WTC11 (cell line): Measurements from ENCODE around the gene C6. TPM values are rescaled to one million over a fixed set of nuclear protein-coding genes. Genes with fewer than 3 reads are reported as not detected.

Source experiments
- ATAC-seq: fragments of 200-7000 bp; cut with Tn5 transposase; 2 replicates; pipeline ENCODE4 v1.10.0; 2021; ENCODE audit warnings: mild to moderate bottlenecking, moderate library complexity
- CTCF ChIA-PET: fragments of 300-600 bp; sonication (Branson Sonifier 250); formaldehyde crosslinking; loops from one replicate; lab custom pipeline; 2021; ENCODE audit warnings: antibody characterized with exemption; lab: Charles Lee
- POLR2A ChIA-PET: fragments of 350-600 bp; sonication (Branson Sonifier 250); formaldehyde crosslinking; loops from one replicate; lab custom pipeline; 2021; ENCODE audit warnings: antibody characterized with exemption; lab: Charles Lee
- DNase-seq: peaks from one replicate; pipeline ENCODE4 v3.0.0; 2021; ENCODE audit warnings: low spot score
- H3K27ac Mint-ChIP-seq: 2 replicates; pipeline ENCODE4 v1.8.0; 2021; ENCODE audit warnings: mixed read lengths
- H3K27me3 Mint-ChIP-seq: 2 replicates; pipeline ENCODE4 v1.8.0; 2021; ENCODE audit warnings: low read depth, mild to moderate bottlenecking, moderate library complexity, mixed read lengths
- H3K36me3 Mint-ChIP-seq: 2 replicates; pipeline ENCODE4 v1.8.0; 2021; ENCODE audit warnings: mixed read lengths
- H3K4me1 Mint-ChIP-seq: 2 replicates; pipeline ENCODE4 v1.8.0; 2022; ENCODE audit warnings: mixed read lengths
- H3K4me3 Mint-ChIP-seq: 2 replicates; pipeline ENCODE4 v1.8.0; 2021; ENCODE audit warnings: mild to moderate bottlenecking, moderate library complexity, mixed read lengths
- H3K9me3 Mint-ChIP-seq: 2 replicates; pipeline ENCODE4 v1.8.0; 2021; ENCODE audit warnings: mixed read lengths
- CBFB ChIP-seq: sonication (generic); formaldehyde crosslinking; IDR thresholded peaks from 2 replicates; pipeline ENCODE4 v1.8.1; 2022; ENCODE audit warnings: mild to moderate bottlenecking, low read depth, missing genetic modification reagents
- CREM ChIP-seq: sonication (generic); formaldehyde crosslinking; IDR thresholded peaks from 2 replicates; pipeline ENCODE4 v1.8.1; 2022; ENCODE audit warnings: mild to moderate bottlenecking, missing genetic modification reagents, moderate library complexity
- ETV6 ChIP-seq: sonication (generic); formaldehyde crosslinking; IDR thresholded peaks from 2 replicates; pipeline ENCODE4 v1.8.1; 2022; ENCODE audit warnings: mild to moderate bottlenecking, missing genetic modification reagents
- FOXP1 ChIP-seq: sonication (generic); formaldehyde crosslinking; IDR thresholded peaks from 2 replicates; pipeline ENCODE4 v1.8.0; 2022; ENCODE audit warnings: missing genetic modification reagents, mild to moderate bottlenecking, moderate library complexity, borderline replicate concordance
- GABPB1 ChIP-seq: sonication (generic); formaldehyde crosslinking; IDR thresholded peaks from 2 replicates; pipeline ENCODE4 v1.8.1; 2023; ENCODE audit warnings: mild to moderate bottlenecking, missing genetic modification reagents
- GTF2I ChIP-seq: fragments of 250-450 bp; sonication (Bioruptor Pico); conservative IDR thresholded peaks from 2 replicates; pipeline ENCODE4 v1.4.0; 2021; ENCODE audit warnings: mild to moderate bottlenecking
- MXD4 ChIP-seq: fragments of 250-450 bp; sonication (Bioruptor Pico); IDR thresholded peaks from 2 replicates; pipeline ENCODE4 v1.8.0; 2021; ENCODE audit warnings: mild to moderate bottlenecking, moderate library complexity, borderline replicate concordance
- SMAD4 ChIP-seq: sonication (generic); formaldehyde crosslinking; IDR thresholded peaks from 2 replicates; pipeline ENCODE4 v1.8.0; 2022; ENCODE audit warnings: mild to moderate bottlenecking, missing genetic modification reagents
- TCF7 ChIP-seq: sonication (generic); formaldehyde crosslinking; IDR thresholded peaks from 2 replicates; pipeline ENCODE4 v1.8.0; 2022; ENCODE audit warnings: mild to moderate bottlenecking, low read depth, missing genetic modification reagents, moderate library complexity
- TEAD1 ChIP-seq: sonication (generic); formaldehyde crosslinking; IDR thresholded peaks from 2 replicates; pipeline ENCODE4 v1.8.0; 2022; ENCODE audit warnings: mild to moderate bottlenecking, missing genetic modification reagents
- ZBTB21 ChIP-seq: sonication (generic); formaldehyde crosslinking; IDR thresholded peaks from 2 replicates; pipeline ENCODE4 v1.8.1; 2023; ENCODE audit warnings: mild to moderate bottlenecking, missing genetic modification reagents, borderline replicate concordance
- ZNF317 ChIP-seq: sonication (generic); formaldehyde crosslinking; IDR thresholded peaks from 2 replicates; pipeline ENCODE4 v1.8.1; 2023; ENCODE audit warnings: low read depth, mild to moderate bottlenecking, moderate library complexity, missing genetic modification reagents, borderline replicate concordance
- ZNF396 ChIP-seq: fragments of 250-450 bp; sonication (Bioruptor Pico); IDR thresholded peaks from 2 replicates; pipeline ENCODE4 v1.8.0; 2021; ENCODE audit warnings: mild to moderate bottlenecking, moderate library complexity, borderline replicate concordance
- total RNA-seq: library from RNA; stranded (reverse); gene quantifications from 3 replicates; pipeline ENCODE4 v1.2.3, GENCODE V29; 2021
- TF ChIP-seq, protein P1 (sequence below): sonication (generic); formaldehyde crosslinking; IDR thresholded peaks from 2 replicates; pipeline ENCODE4 v1.8.1; 2022; ENCODE audit warnings: mild to moderate bottlenecking, missing genetic modification reagents, moderate library complexity, borderline replicate concordance
- TF ChIP-seq, protein P2 (sequence below): sonication (generic); formaldehyde crosslinking; IDR thresholded peaks from 2 replicates; pipeline ENCODE4 v1.8.0; 2023; ENCODE audit warnings: mild to moderate bottlenecking, missing genetic modification reagents
- TF ChIP-seq, protein P3 (sequence below): sonication (generic); formaldehyde crosslinking; IDR thresholded peaks from 2 replicates; pipeline ENCODE4 v1.8.1; 2022; ENCODE audit warnings: missing genetic modification reagents, borderline replicate concordance
- TF ChIP-seq, protein P4 (sequence below): fragments of 250-450 bp; sonication (Bioruptor Pico); IDR thresholded peaks from 2 replicates; pipeline ENCODE4 v1.8.0; 2021; ENCODE audit warnings: mild to moderate bottlenecking
- TF ChIP-seq, protein P5 (sequence below): sonication (generic); formaldehyde crosslinking; IDR thresholded peaks from 2 replicates; pipeline ENCODE4 v1.8.0; 2022; ENCODE audit warnings: missing genetic modification reagents

Gene C6
- total RNA-seq, 1 experiment from 2014 or later: 0.13 TPM

DNA sequence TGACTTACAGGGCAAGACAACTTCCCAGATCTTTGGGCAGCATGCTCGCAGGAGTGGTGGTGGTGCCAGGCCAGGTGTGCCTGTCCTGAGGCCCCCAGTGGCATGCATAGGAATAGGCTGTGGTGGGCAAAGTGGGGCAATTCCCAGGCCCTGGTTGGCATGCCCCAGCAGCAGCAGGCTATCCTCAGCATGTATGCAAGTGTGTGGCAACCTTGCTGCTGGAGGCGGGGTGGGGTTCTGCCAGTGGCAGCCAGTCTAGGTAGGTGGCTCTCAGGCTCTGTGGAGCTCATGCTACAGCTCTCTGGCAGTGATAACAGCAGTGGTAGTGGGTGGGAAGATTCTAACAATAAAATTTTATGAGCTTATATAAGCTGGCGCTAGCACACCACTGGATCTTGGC is 27.7 kb upstream of the C6 start:
- Mint-ChIP-seq H3K4me3 (no peak overlapping the region), H3K27me3 (no peaks in the 10 kb centered on the region), H3K27ac (no peak overlapping the region), H3K9me3 (peaks cover 10% of the 10 kb centered on the region; the same call in 1 of the 2 replicates), H3K36me3 (no peaks in the 10 kb centered on the region), H3K4me1 (0 out of 2 replicates have a peak, but pooled peaks cover 4% of the 10 kb centered on the region)
- DNase-seq (no peak), ATAC-seq (no peak)
- ChIA-PET POLR2A (no interaction called here), CTCF (interaction anchor here (0.9 kb wide), 1 partner anchor 336 kb away, joined by 3 read pairs; no protein-coding TSS in a partner anchor)
- TF ChIP-seq ZNF396 (CRISPR knock-in tag) (no peak), CBFB (CRISPR knock-in tag) (no peak), ZBTB21 (no peak), FOXP1 (no peak), MXD4 (no peak), ETV6 (CRISPR knock-in tag) (no peak), CREM (CRISPR knock-in tag) (no peak), ZNF317 (CRISPR knock-in tag) (no peak), SMAD4 (CRISPR knock-in tag) (no peak), TCF7 (CRISPR knock-in tag) (no peak), GABPB1 (no peak), TEAD1 (no peak), GTF2I (CRISPR knock-in tag) (no peak)
- TF ChIP-seq, protein P1, sequence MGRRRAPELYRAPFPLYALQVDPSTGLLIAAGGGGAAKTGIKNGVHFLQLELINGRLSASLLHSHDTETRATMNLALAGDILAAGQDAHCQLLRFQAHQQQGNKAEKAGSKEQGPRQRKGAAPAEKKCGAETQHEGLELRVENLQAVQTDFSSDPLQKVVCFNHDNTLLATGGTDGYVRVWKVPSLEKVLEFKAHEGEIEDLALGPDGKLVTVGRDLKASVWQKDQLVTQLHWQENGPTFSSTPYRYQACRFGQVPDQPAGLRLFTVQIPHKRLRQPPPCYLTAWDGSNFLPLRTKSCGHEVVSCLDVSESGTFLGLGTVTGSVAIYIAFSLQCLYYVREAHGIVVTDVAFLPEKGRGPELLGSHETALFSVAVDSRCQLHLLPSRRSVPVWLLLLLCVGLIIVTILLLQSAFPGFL (CRISPR knock-in tag): no peak
- TF ChIP-seq, protein P2, sequence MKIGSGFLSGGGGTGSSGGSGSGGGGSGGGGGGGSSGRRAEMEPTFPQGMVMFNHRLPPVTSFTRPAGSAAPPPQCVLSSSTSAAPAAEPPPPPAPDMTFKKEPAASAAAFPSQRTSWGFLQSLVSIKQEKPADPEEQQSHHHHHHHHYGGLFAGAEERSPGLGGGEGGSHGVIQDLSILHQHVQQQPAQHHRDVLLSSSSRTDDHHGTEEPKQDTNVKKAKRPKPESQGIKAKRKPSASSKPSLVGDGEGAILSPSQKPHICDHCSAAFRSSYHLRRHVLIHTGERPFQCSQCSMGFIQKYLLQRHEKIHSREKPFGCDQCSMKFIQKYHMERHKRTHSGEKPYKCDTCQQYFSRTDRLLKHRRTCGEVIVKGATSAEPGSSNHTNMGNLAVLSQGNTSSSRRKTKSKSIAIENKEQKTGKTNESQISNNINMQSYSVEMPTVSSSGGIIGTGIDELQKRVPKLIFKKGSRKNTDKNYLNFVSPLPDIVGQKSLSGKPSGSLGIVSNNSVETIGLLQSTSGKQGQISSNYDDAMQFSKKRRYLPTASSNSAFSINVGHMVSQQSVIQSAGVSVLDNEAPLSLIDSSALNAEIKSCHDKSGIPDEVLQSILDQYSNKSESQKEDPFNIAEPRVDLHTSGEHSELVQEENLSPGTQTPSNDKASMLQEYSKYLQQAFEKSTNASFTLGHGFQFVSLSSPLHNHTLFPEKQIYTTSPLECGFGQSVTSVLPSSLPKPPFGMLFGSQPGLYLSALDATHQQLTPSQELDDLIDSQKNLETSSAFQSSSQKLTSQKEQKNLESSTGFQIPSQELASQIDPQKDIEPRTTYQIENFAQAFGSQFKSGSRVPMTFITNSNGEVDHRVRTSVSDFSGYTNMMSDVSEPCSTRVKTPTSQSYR: no peak
- TF ChIP-seq, protein P3, sequence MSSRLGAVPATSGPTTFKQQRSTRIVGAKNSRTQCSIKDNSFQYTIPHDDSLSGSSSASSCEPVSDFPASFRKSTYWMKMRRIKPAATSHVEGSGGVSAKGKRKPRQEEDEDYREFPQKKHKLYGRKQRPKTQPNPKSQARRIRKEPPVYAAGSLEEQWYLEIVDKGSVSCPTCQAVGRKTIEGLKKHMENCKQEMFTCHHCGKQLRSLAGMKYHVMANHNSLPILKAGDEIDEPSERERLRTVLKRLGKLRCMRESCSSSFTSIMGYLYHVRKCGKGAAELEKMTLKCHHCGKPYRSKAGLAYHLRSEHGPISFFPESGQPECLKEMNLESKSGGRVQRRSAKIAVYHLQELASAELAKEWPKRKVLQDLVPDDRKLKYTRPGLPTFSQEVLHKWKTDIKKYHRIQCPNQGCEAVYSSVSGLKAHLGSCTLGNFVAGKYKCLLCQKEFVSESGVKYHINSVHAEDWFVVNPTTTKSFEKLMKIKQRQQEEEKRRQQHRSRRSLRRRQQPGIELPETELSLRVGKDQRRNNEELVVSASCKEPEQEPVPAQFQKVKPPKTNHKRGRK (CRISPR knock-in tag): no peak
- TF ChIP-seq, protein P4, sequence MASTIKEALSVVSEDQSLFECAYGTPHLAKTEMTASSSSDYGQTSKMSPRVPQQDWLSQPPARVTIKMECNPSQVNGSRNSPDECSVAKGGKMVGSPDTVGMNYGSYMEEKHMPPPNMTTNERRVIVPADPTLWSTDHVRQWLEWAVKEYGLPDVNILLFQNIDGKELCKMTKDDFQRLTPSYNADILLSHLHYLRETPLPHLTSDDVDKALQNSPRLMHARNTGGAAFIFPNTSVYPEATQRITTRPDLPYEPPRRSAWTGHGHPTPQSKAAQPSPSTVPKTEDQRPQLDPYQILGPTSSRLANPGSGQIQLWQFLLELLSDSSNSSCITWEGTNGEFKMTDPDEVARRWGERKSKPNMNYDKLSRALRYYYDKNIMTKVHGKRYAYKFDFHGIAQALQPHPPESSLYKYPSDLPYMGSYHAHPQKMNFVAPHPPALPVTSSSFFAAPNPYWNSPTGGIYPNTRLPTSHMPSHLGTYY: no peak
- TF ChIP-seq, protein P5, sequence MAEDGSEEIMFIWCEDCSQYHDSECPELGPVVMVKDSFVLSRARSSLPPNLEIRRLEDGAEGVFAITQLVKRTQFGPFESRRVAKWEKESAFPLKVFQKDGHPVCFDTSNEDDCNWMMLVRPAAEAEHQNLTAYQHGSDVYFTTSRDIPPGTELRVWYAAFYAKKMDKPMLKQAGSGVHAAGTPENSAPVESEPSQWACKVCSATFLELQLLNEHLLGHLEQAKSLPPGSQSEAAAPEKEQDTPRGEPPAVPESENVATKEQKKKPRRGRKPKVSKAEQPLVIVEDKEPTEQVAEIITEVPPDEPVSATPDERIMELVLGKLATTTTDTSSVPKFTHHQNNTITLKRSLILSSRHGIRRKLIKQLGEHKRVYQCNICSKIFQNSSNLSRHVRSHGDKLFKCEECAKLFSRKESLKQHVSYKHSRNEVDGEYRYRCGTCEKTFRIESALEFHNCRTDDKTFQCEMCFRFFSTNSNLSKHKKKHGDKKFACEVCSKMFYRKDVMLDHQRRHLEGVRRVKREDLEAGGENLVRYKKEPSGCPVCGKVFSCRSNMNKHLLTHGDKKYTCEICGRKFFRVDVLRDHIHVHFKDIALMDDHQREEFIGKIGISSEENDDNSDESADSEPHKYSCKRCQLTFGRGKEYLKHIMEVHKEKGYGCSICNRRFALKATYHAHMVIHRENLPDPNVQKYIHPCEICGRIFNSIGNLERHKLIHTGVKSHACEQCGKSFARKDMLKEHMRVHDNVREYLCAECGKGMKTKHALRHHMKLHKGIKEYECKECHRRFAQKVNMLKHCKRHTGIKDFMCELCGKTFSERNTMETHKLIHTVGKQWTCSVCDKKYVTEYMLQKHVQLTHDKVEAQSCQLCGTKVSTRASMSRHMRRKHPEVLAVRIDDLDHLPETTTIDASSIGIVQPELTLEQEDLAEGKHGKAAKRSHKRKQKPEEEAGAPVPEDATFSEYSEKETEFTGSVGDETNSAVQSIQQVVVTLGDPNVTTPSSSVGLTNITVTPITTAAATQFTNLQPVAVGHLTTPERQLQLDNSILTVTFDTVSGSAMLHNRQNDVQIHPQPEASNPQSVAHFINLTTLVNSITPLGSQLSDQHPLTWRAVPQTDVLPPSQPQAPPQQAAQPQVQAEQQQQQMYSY (CRISPR knock-in tag): no peak
